Measurements from ENCODE around the gene PRKCH. TPM values are rescaled to one million over a fixed set of nuclear protein-coding genes. Genes with fewer than 3 reads are reported as not detected.

Gene PRKCH
- total and polyA plus RNA-seq, 2 of the 13 experiments (the other 11 are each of a cell fraction or from before 2014, with no cell fraction given): 0.48 to 1.3 TPM

GRCh38 chr14:61322799-61323290 is 1.5 kb downstream of the PRKCH start:
- WGBS (ENCODE audit: low lambda C conversion rate): 73% methylated on average over 13 of the region's 13 CpGs
- H3K4me1 ChIP-seq (ENCODE audit: insufficient read depth, low read length): no peaks in the 10 kb centered on the region
- DNase-seq (ENCODE audit: low spot score) (no peak), FAIRE-seq (no peak), ATAC-seq (no peak)
- no peaks in the 10 kb centered on the region for H3K9me3 ChIP-seq (ENCODE audit: low read length)
- ChIA-PET CTCF (ENCODE audit: low intra/inter-chr PET ratio, low total read pairs) (no interaction called here), POLR2A (no interaction called here)
- in situ Hi-C loops (cut with HindIII; ENCODE audit: extremely low pct_ligation_motif_present, low pct_unique_long_range_greater_than_20kb): no loop called here
- no peaks in the 10 kb centered on the region for H4K20me1 ChIP-seq (ENCODE audit: insufficient read depth, low read length)
- no peak overlapping the region for H3K4me3 ChIP-seq (replicated peaks in 1 of 3; ENCODE audit: insufficient read depth in 1 of 3, low read depth in 2 of 3, low read length in 3 of 3)
- H3K9ac ChIP-seq (ENCODE audit: insufficient read depth, low read depth, low read length): no peak overlapping the region
- H3K27ac ChIP-seq (ENCODE audit: extremely low read length, insufficient read depth, low read length): no peak overlapping the region
- intact Hi-C loops (cut with micrococcal nuclease; ENCODE audit: unreplicated experiment): no loop called here
- no peak overlapping the region for H2AFZ ChIP-seq (ENCODE audit: low read length)
- H3K36me3 ChIP-seq (replicated peaks in 1 of 2; ENCODE audit: control insufficient read depth in 1 of 2, insufficient read depth in 2 of 2, low read length in 2 of 2): no peaks in the 10 kb centered on the region
- BruUV-seq (replicated peaks): no TSS peak
- H3K27me3 ChIP-seq (ENCODE audit: control insufficient read depth in 1 of 2, insufficient read depth in 2 of 2, low read length in 2 of 2): peaks cover 0 to 17% of the 10 kb centered on the region in 2 experiments; a peak in 2 of 5 replicates
- no peak overlapping the region for H3K4me2 ChIP-seq (ENCODE audit: low read depth, low read length)
- H3K79me2 ChIP-seq (ENCODE audit: insufficient read depth, low read length): no peaks in the 10 kb centered on the region
- TF ChIP-seq TP53 (CRISPR knock-in tag; conservative IDR thresholded peaks at IDR 0.05) (no peak), HNRNPK (IDR thresholded peaks at IDR 0.05; ENCODE audit: low read depth, low read length, poor library complexity, severe bottlenecking) (no peak), ZMYM4 (CRISPR knock-in tag; IDR thresholded peaks at IDR 0.05) (no peak), ZNF570 (CRISPR knock-in tag; IDR thresholded peaks at IDR 0.05; ENCODE audit: borderline replicate concordance) (no peak), ZNF460 (CRISPR knock-in tag; IDR thresholded peaks at IDR 0.05; ENCODE audit: borderline replicate concordance) (no peak), STAT5B (CRISPR knock-in tag; IDR thresholded peaks at IDR 0.05) (no peak), EEA1 (CRISPR knock-in tag; IDR thresholded peaks at IDR 0.05; ENCODE audit: borderline replicate concordance) (no peak), HOXA9 (CRISPR knock-in tag; IDR thresholded peaks at IDR 0.05; ENCODE audit: borderline replicate concordance) (no peak)
- TF ChIP-seq, protein P1, sequence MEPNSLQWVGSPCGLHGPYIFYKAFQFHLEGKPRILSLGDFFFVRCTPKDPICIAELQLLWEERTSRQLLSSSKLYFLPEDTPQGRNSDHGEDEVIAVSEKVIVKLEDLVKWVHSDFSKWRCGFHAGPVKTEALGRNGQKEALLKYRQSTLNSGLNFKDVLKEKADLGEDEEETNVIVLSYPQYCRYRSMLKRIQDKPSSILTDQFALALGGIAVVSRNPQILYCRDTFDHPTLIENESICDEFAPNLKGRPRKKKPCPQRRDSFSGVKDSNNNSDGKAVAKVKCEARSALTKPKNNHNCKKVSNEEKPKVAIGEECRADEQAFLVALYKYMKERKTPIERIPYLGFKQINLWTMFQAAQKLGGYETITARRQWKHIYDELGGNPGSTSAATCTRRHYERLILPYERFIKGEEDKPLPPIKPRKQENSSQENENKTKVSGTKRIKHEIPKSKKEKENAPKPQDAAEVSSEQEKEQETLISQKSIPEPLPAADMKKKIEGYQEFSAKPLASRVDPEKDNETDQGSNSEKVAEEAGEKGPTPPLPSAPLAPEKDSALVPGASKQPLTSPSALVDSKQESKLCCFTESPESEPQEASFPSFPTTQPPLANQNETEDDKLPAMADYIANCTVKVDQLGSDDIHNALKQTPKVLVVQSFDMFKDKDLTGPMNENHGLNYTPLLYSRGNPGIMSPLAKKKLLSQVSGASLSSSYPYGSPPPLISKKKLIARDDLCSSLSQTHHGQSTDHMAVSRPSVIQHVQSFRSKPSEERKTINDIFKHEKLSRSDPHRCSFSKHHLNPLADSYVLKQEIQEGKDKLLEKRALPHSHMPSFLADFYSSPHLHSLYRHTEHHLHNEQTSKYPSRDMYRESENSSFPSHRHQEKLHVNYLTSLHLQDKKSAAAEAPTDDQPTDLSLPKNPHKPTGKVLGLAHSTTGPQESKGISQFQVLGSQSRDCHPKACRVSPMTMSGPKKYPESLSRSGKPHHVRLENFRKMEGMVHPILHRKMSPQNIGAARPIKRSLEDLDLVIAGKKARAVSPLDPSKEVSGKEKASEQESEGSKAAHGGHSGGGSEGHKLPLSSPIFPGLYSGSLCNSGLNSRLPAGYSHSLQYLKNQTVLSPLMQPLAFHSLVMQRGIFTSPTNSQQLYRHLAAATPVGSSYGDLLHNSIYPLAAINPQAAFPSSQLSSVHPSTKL (CRISPR knock-in tag; IDR thresholded peaks at IDR 0.05): no peak
- TF ChIP-seq, protein P2, sequence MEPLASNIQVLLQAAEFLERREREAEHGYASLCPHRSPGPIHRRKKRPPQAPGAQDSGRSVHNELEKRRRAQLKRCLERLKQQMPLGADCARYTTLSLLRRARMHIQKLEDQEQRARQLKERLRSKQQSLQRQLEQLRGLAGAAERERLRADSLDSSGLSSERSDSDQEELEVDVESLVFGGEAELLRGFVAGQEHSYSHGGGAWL (CRISPR knock-in tag; IDR thresholded peaks at IDR 0.05): no peak
- TF ChIP-seq, protein P3, sequence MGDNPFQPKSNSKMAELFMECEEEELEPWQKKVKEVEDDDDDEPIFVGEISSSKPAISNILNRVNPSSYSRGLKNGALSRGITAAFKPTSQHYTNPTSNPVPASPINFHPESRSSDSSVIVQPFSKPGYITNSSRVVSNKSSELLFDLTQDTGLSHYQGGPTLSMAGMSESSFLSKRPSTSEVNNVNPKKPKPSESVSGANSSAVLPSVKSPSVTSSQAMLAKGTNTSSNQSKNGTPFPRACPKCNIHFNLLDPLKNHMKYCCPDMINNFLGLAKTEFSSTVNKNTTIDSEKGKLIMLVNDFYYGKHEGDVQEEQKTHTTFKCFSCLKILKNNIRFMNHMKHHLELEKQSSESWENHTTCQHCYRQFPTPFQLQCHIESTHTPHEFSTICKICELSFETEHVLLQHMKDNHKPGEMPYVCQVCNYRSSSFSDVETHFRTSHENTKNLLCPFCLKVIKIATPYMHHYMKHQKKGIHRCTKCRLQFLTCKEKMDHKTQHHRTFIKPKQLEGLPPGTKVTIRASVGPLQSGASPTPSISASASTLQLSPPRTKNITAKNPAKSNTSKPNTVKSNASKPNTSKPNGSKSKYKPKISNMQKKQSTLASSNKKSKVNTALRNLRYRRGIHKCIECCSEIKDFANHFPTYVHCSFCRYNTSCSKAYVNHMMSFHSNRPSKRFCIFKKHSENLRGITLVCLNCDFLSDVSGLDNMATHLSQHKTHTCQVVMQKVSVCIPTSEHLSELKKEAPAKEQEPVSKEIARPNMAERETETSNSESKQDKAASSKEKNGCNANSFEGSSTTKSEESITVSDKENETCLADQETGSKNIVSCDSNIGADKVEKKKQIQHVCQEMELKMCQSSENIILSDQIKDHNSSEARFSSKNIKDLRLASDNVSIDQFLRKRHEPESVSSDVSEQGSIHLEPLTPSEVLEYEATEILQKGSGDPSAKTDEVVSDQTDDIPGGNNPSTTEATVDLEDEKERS (CRISPR knock-in tag; IDR thresholded peaks at IDR 0.05): no peak
- TF ChIP-seq, protein P4, sequence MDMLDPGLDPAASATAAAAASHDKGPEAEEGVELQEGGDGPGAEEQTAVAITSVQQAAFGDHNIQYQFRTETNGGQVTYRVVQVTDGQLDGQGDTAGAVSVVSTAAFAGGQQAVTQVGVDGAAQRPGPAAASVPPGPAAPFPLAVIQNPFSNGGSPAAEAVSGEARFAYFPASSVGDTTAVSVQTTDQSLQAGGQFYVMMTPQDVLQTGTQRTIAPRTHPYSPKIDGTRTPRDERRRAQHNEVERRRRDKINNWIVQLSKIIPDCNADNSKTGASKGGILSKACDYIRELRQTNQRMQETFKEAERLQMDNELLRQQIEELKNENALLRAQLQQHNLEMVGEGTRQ (IDR thresholded peaks at IDR 0.05; ENCODE audit: low read depth, low read length): no peak
- TF ChIP-seq, protein P4 (CRISPR knock-in tag; IDR thresholded peaks at IDR 0.05; ENCODE audit: borderline replicate concordance): no peak
